Kidney (tissue), 14 donors: ENCODE results near the gene SOX2. TPM values are rescaled to one million over a fixed set of nuclear protein-coding genes. Genes with fewer than 3 reads are reported as not detected.
"Not testable (repeated sequence)": the region's sequence is repeated elsewhere in the genome, so short reads cannot be mapped to it uniquely, and the experiment has no call there.

ENCODE experiments used
- DNase-seq, 5 donors: peaks; one replicate each; pipeline ENCODE4 v3.0.0-alpha.2; 2013 to 2020
- FAIRE-seq: peaks from 2 replicates; lab custom pipeline; 2012; peaks lifted over from hg19 to GRCh38; lab: Jason Lieb, UNC
- H3K27ac ChIP-seq, 2 donors: one replicate each; pipeline ENCODE4 v1.7.0; 2013; ENCODE audit warnings: low read depth in 2 of 2, low read length in 2 of 2, inconsistent platforms in 1 of 2
- H3K27me3 ChIP-seq: one replicate; pipeline ENCODE4 v1.7.1; 2013; ENCODE audit warnings: low read length, inconsistent platforms; ENCODE audit not compliant: control insufficient read depth, insufficient read depth
- H3K36me3 ChIP-seq, 3 donors: one replicate each; pipeline versions ENCODE4 v1.7.0 to v1.7.1; 2013; ENCODE audit warnings: low read length in 3 of 3, control low read depth in 1 of 3, inconsistent platforms in 1 of 3; ENCODE audit not compliant: insufficient read depth in 3 of 3, control insufficient read depth in 2 of 3
- H3K4me1 ChIP-seq, 3 donors: one replicate each; pipeline versions ENCODE4 v1.7.0 to v1.7.1; 2013; ENCODE audit warnings: low read length in 3 of 3, inconsistent platforms in 1 of 3, low read depth in 1 of 3; ENCODE audit not compliant: control insufficient read depth in 2 of 3, insufficient read depth in 2 of 3
- H3K4me3 ChIP-seq, 3 donors: one replicate each; pipeline versions ENCODE4 v1.7.0 to v1.8.1; 2013; ENCODE audit warnings: low read length in 3 of 3, control low read depth in 1 of 3, inconsistent platforms in 1 of 3
- H3K9ac ChIP-seq, 3 donors: one replicate each; pipeline versions ENCODE4 v1.7.0 to v1.7.1; 2013; ENCODE audit warnings: low read length in 3 of 3, control low read depth in 1 of 3, inconsistent platforms in 1 of 3
- H3K9me3 ChIP-seq, 3 donors: one replicate each; pipeline versions ENCODE4 v1.7.0 to v1.7.1; 2013; ENCODE audit warnings: low read length in 3 of 3, control low read depth in 1 of 3, inconsistent platforms in 1 of 3; ENCODE audit not compliant: control insufficient read depth in 2 of 3, insufficient read depth in 1 of 3
- intact Hi-C: fragments of 100-400 bp; cut with DNase I; formaldehyde crosslinking; loops from one replicate; pipeline ENCODE4 v1.11.1; 2022
- polyA plus RNA-seq: library from polyadenylated mRNA; stranded (reverse); fragments of 350-450 nt; fragmentation: Illumina TruSeq; extraction: RNeasy Lipid Tissue Mini Kit (QIAGEN cat#74804); gene quantifications from one replicate; pipeline ENCODE4 v1.2.3, GENCODE V29; 2014; ENCODE audit warnings: low read depth, low replicate concordance; ENCODE audit not compliant: insufficient read depth
- total RNA-seq: library from RNA; stranded (reverse); fragmentation: NEBNext Ultra II Directional; extraction: Animal tissue kit (Norgen Biotek cat#: 25700); gene quantifications from one replicate; pipeline ENCODE4 v1.2.1, GENCODE V29; 2021
- TF ChIP-seq, protein P1 (sequence below): IDR thresholded peaks from 3 replicates; pipeline ENCODE4 v1.5.1; 2012; ENCODE audit warnings: mild to moderate bottlenecking, moderate library complexity, borderline replicate concordance; ENCODE audit not compliant: insufficient read depth; ENCODE audit errors: extremely low read depth
- donor health status: control.
- donor health status: control.
- donor health status: control.
- donor health status: control.
- donor health status: control.
- donor health status: DM: yes; HTN: yes; CAD: no.
- donor health status: Normal renal cell carcinoma (clear cell type).

The SOX2 gene
- total and polyA plus RNA-seq, 2 donors from 2014 or later = 0.13 TPM; not detected in 1

DNA sequence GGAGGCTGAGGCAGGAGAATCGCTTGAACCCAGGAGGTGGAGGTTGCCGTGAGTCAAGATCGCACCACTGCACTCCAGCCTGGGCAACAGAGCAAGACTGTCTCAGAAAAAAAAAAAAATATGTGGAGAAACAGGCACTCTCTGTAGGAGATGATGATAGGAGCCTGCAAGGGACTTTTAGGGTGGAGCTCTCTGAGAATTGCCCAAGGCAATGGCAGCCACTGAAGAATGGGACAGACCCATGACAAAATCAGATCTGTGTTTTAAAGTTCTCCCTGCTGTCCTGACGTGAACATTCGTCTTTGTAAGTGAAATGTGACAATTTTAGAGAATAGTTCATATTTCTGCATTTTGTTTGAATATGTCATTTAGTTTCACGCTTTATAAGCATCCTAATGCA lies 50.2 kb downstream of the SOX2 start:
- no peak for FAIRE-seq
- no peak overlapping the region for H3K27ac ChIP-seq
- no peaks in the 10 kb centered on the region for H3K36me3 ChIP-seq
- intact Hi-C loops = no loop called here
- no peak overlapping the region for H3K4me3 ChIP-seq
- no peak for DNase-seq
- no peaks in the 10 kb centered on the region for H3K9me3 ChIP-seq
- H3K9ac ChIP-seq = no peak overlapping the region
- no peaks in the 10 kb centered on the region for H3K27me3 ChIP-seq
- TF ChIP-seq, protein P1, sequence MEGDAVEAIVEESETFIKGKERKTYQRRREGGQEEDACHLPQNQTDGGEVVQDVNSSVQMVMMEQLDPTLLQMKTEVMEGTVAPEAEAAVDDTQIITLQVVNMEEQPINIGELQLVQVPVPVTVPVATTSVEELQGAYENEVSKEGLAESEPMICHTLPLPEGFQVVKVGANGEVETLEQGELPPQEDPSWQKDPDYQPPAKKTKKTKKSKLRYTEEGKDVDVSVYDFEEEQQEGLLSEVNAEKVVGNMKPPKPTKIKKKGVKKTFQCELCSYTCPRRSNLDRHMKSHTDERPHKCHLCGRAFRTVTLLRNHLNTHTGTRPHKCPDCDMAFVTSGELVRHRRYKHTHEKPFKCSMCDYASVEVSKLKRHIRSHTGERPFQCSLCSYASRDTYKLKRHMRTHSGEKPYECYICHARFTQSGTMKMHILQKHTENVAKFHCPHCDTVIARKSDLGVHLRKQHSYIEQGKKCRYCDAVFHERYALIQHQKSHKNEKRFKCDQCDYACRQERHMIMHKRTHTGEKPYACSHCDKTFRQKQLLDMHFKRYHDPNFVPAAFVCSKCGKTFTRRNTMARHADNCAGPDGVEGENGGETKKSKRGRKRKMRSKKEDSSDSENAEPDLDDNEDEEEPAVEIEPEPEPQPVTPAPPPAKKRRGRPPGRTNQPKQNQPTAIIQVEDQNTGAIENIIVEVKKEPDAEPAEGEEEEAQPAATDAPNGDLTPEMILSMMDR = no peak
- H3K4me1 ChIP-seq = no peaks in the 10 kb centered on the region

GRCh38 chr3:181764033-181764432 lies 52.3 kb downstream of the SOX2 start:
- H3K9me3 ChIP-seq, intact Hi-C loops, H3K4me3 ChIP-seq, H3K27ac ChIP-seq, H3K27me3 ChIP-seq, FAIRE-seq, H3K36me3 ChIP-seq, H3K9ac ChIP-seq, DNase-seq, H3K4me1 ChIP-seq: not testable (repeated sequence)
